Upper lobe of right lung (tissue), 1 donor: Measurements from ENCODE around the gene SEZ6L2. TPM values are rescaled to one million over a fixed set of nuclear protein-coding genes. Genes with fewer than 3 reads are reported as not detected.

Experiments used
- ATAC-seq: fragments of 200-7000 bp; cut with Tn5 transposase; one replicate; pipeline ENCODE4 v1.9.1; 2020; ENCODE audit warnings: mild to moderate bottlenecking, moderate library complexity
- DNase-seq: peaks from one replicate; pipeline ENCODE4 v3.0.0-alpha.2; 2020
- H3K27ac ChIP-seq: fragments of 200-600 bp; one replicate; pipeline ENCODE4 v1.8.0; 2022
- H3K27me3 ChIP-seq: fragments of 200-600 bp; one replicate; pipeline ENCODE4 v1.8.0; 2022; ENCODE audit warnings: mild to moderate bottlenecking
- H3K36me3 ChIP-seq: fragments of 200-600 bp; one replicate; pipeline ENCODE4 v1.8.0; 2022
- H3K4me1 ChIP-seq: fragments of 200-600 bp; one replicate; pipeline ENCODE4 v1.8.0; 2022
- H3K4me3 ChIP-seq: fragments of 200-600 bp; one replicate; pipeline ENCODE4 v1.8.0; 2022; ENCODE audit warnings: mild to moderate bottlenecking
- H3K9me3 ChIP-seq: fragments of 200-600 bp; one replicate; pipeline ENCODE4 v1.8.0; 2022
- intact Hi-C: fragments of 100-400 bp; cut with DNase I; formaldehyde crosslinking; loops from one replicate; pipeline ENCODE4 v1.11.0; 2022
- total RNA-seq: library from RNA; stranded (reverse); fragmentation: NEBNext Ultra II Directional; extraction: Animal tissue kit (Norgen Biotek cat#: 25700); gene quantifications from one replicate; pipeline ENCODE4 v1.2.1, GENCODE V29; 2021
- TF ChIP-seq, protein P1 (sequence below): fragments of 200-600 bp; IDR thresholded peaks from one replicate; pipeline ENCODE4 v1.8.0; 2022; ENCODE audit warnings: antibody characterized with exemption
- donor health status: DM: no; HTN: yes; CAD: no; lungs with severe emphysema.

The SEZ6L2 gene
- total RNA-seq, 1 donor from 2014 or later, result 11.9 TPM

DNA sequence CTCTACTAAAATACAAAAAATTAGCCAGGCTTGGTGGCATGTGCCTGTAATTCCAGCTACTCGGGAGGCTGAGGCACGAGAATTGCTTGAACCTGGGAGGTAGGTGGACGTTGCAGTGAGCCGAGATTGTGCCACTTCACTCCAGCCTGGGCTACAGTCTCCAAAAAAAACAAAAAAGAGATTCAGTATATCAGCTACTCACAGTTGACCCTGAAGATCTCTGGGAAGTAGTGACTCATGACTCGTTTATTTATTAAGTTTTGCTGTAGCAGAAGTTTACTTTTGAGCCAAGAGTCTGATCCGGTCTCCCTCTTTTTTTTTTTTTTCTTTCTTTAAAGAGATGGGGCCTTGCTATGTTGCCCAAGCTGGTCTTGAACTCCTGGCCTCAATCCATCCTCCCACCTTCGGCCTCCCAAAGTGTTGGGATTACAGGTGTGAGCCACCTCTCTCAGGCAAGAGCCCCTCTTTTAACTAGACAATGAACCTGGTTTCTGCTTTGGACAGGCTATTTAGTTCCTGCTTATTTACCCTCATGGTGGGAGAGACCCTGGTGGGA, 74.7 kb downstream of the SEZ6L2 start:
- no peak for ATAC-seq
- peaks cover 2% of the 10 kb centered on the region for H3K36me3 ChIP-seq
- peak overlapping the region; percentile 8 for H3K4me3 ChIP-seq
- H3K4me1 ChIP-seq, result peaks cover 69% of the 10 kb centered on the region
- H3K9me3 ChIP-seq, result no peaks in the 10 kb centered on the region
- no peak for DNase-seq
- peak overlapping the region; percentile 93 for H3K27ac ChIP-seq
- intact Hi-C loops, result no loop called here
- no peaks in the 10 kb centered on the region for H3K27me3 ChIP-seq
- TF ChIP-seq, protein P1, sequence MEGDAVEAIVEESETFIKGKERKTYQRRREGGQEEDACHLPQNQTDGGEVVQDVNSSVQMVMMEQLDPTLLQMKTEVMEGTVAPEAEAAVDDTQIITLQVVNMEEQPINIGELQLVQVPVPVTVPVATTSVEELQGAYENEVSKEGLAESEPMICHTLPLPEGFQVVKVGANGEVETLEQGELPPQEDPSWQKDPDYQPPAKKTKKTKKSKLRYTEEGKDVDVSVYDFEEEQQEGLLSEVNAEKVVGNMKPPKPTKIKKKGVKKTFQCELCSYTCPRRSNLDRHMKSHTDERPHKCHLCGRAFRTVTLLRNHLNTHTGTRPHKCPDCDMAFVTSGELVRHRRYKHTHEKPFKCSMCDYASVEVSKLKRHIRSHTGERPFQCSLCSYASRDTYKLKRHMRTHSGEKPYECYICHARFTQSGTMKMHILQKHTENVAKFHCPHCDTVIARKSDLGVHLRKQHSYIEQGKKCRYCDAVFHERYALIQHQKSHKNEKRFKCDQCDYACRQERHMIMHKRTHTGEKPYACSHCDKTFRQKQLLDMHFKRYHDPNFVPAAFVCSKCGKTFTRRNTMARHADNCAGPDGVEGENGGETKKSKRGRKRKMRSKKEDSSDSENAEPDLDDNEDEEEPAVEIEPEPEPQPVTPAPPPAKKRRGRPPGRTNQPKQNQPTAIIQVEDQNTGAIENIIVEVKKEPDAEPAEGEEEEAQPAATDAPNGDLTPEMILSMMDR, result no peak

DNA sequence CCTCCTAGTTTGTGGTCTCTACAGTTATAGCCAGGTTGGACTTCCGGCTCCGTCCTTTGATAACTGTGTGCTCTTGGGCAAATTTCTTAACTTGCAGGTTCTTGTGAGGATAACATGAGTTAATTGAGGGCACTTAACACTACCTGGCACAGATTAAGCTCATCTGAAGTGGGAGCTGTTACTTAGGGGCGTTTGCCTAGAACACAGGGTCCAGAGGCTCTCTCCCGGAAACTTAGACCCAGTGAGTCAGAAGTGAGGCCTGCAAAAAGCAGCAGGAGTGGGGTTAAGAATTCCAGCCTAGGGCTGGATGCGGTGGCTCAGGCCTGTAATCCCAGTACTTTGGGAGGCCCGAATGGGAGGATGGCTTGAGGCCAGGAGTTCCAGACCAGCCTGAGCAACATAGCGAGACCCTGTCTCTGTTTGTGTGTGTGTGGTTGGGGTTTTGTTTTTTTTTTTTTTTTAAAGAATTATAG, 77.7 kb downstream of the SEZ6L2 start:
- Histone ChIP-seq H3K4me1 (peaks cover 75% of the 10 kb centered on the region), H3K27me3 (no peaks in the 10 kb centered on the region), H3K4me3 (peak overlapping the region; percentile 84), H3K9me3 (no peaks in the 10 kb centered on the region), H3K36me3 (peaks cover 10% of the 10 kb centered on the region), H3K27ac (peak overlapping the region; percentile 93)
- TF ChIP-seq, protein P1, result no peak
- ATAC-seq, result peak; percentile 64
- no peak for DNase-seq
- intact Hi-C loops, result no loop called here

Other genes with a start within 250 kb of the SEZ6L2 start
- 70.7 TPM for gene SPN, start 236.3 kb downstream of the SEZ6L2 start, total RNA-seq
- gene QPRT, start 220.4 kb downstream of the SEZ6L2 start, total RNA-seq, result 15.0 TPM
- 7.3 TPM for gene C16orf54, start 153.6 kb downstream of the SEZ6L2 start, total RNA-seq
- not detected for gene ZG16, start 121.3 kb downstream of the SEZ6L2 start, total RNA-seq
- 19.8 TPM for gene KIF22, start 108.8 kb downstream of the SEZ6L2 start, total RNA-seq
- gene MAZ, start 93.0 kb downstream of the SEZ6L2 start, total RNA-seq, result 148 TPM
- 2.7 TPM for gene PRRT2, start 87.4 kb downstream of the SEZ6L2 start, total RNA-seq
- gene PAGR1, start 83.4 kb downstream of the SEZ6L2 start, total RNA-seq, result 15.2 TPM
- 247 TPM for gene MVP, start 79.1 kb downstream of the SEZ6L2 start, total RNA-seq
- gene CDIPT, start 36.3 kb downstream of the SEZ6L2 start, total RNA-seq, result 83.2 TPM
- gene ASPHD1, start 938 bp upstream of the SEZ6L2 start, total RNA-seq, result 4.4 TPM
- 23.5 TPM for gene KCTD13, start 26.7 kb upstream of the SEZ6L2 start, total RNA-seq
- 133 TPM for gene TMEM219, start 62.5 kb upstream of the SEZ6L2 start, total RNA-seq
- 75.4 TPM for gene TAOK2, start 74.3 kb upstream of the SEZ6L2 start, total RNA-seq
- gene HIRIP3, start 96.1 kb upstream of the SEZ6L2 start, total RNA-seq, result 20.3 TPM
- 65.3 TPM for gene INO80E, start 96.7 kb upstream of the SEZ6L2 start, total RNA-seq
- gene DOC2A, start 111.5 kb upstream of the SEZ6L2 start, total RNA-seq, result 2.6 TPM
- not detected for gene C16orf92, start 123.6 kb upstream of the SEZ6L2 start, total RNA-seq
- gene TLCD3B, start 131.7 kb upstream of the SEZ6L2 start, total RNA-seq, result not detected
- gene ALDOA, start 166.2 kb upstream of the SEZ6L2 start, total RNA-seq, result 689 TPM
- gene PPP4C, start 176.4 kb upstream of the SEZ6L2 start, total RNA-seq, result 74.2 TPM
- 1.4 TPM for gene TBX6, start 192.4 kb upstream of the SEZ6L2 start, total RNA-seq
- gene YPEL3, start 196.7 kb upstream of the SEZ6L2 start, total RNA-seq, result 93.6 TPM
- gene GDPD3, start 214.0 kb upstream of the SEZ6L2 start, total RNA-seq, result 11.5 TPM
- 93.7 TPM for gene MAPK3, start 223.7 kb upstream of the SEZ6L2 start, total RNA-seq